ENCODE data around the gene SAMD3. TPM values are rescaled to one million over a fixed set of nuclear protein-coding genes. Genes with fewer than 3 reads are reported as not detected.

The SAMD3 gene
- total RNA-seq, 2 experiments from 2014 or later, result not detected

- Histone ChIP-seq H3K4me3 (ENCODE audit: low read depth, low read length, poor library complexity, severe bottlenecking) (no peak overlapping the region), H3K4me1 (ENCODE audit: insufficient read depth, low read length, poor library complexity, severe bottlenecking) (no peaks in the 10 kb centered on the region), H3K9me2 (ENCODE audit: insufficient read depth, low read length) (no peaks in the 10 kb centered on the region), H4K20me1 (ENCODE audit: insufficient read depth, low read length) (no peaks in the 10 kb centered on the region), H3K36me3 (ENCODE audit: insufficient read depth, low read length) (no peaks in the 10 kb centered on the region), H3K9me3 (ENCODE audit: low read length) (no peaks in the 10 kb centered on the region), H3K27ac (ENCODE audit: low read depth, low read length, poor library complexity, severe bottlenecking) (no peak overlapping the region), H2AFZ (ENCODE audit: low read length) (no peak overlapping the region), H3K79me2 (ENCODE audit: insufficient read depth, low read depth, low read length) (no peaks in the 10 kb centered on the region), H3K4me2 (ENCODE audit: low read length) (no peak overlapping the region)
- CTCF ChIA-PET (ENCODE audit: unreplicated experiment), result no interaction called here
- POLR2A ChIA-PET, result interaction anchor here (0.6 kb wide), 1 partner anchor 13 kb away, joined by 4 read pairs; no protein-coding TSS in a partner anchor
- TF ChIP-seq CTCF (conservative IDR thresholded peaks at IDR 0.05; ENCODE audit: low read length), result no peak
- TF ChIP-seq EZH2phosphoT487 (IDR thresholded peaks at IDR 0.05; ENCODE audit: borderline replicate concordance, low read depth, low read length), result no peak
- no peak for DNase-seq (ENCODE audit: low spot score)
- intact Hi-C loops (cut with micrococcal nuclease; ENCODE audit: unreplicated experiment), result no loop called here
- no TSS peak for BruUV-seq (replicated peaks)
These were observed 6.1 kb downstream of the SAMD3 start for GRCh38 chr6:130216620-130217019.

- DNase-seq (ENCODE audit: low spot score), result no peak
- TF ChIP-seq CTCF (conservative IDR thresholded peaks at IDR 0.05; ENCODE audit: low read length) (no peak), EZH2phosphoT487 (IDR thresholded peaks at IDR 0.05; ENCODE audit: borderline replicate concordance, low read depth, low read length) (no peak)
- Histone ChIP-seq H3K4me1 (ENCODE audit: insufficient read depth, low read length, poor library complexity, severe bottlenecking) (no peaks in the 10 kb centered on the region), H3K4me3 (ENCODE audit: low read depth, low read length, poor library complexity, severe bottlenecking) (no peak overlapping the region), H3K27ac (ENCODE audit: low read depth, low read length, poor library complexity, severe bottlenecking) (no peak overlapping the region), H2AFZ (ENCODE audit: low read length) (no peak overlapping the region), H4K20me1 (ENCODE audit: insufficient read depth, low read length) (no peaks in the 10 kb centered on the region), H3K4me2 (ENCODE audit: low read length) (no peak overlapping the region), H3K9me2 (ENCODE audit: insufficient read depth, low read length) (no peaks in the 10 kb centered on the region), H3K79me2 (ENCODE audit: insufficient read depth, low read depth, low read length) (no peaks in the 10 kb centered on the region), H3K36me3 (ENCODE audit: insufficient read depth, low read length) (no peaks in the 10 kb centered on the region), H3K9me3 (ENCODE audit: low read length) (no peaks in the 10 kb centered on the region)
- ChIA-PET CTCF (ENCODE audit: unreplicated experiment) (no interaction called here), POLR2A (interaction anchor here (1.1 to 1.2 kb wide), 2 partner anchors 10 to 55 kb away, joined by 3 to 4 read pairs; no protein-coding TSS in a partner anchor)
- intact Hi-C loops (cut with micrococcal nuclease; ENCODE audit: unreplicated experiment), result no loop called here
- BruUV-seq (replicated peaks), result no TSS peak
These were observed 7.2 kb downstream of the SAMD3 start for GRCh38 chr6:130215526-130215925.

- BruUV-seq (replicated peaks), result no TSS peak
- H3K4me3 ChIP-seq (ENCODE audit: low read depth, low read length, poor library complexity, severe bottlenecking), result no peak overlapping the region
- intact Hi-C loops (cut with micrococcal nuclease; ENCODE audit: unreplicated experiment), result no loop called here
These were observed 10.4 kb downstream of the SAMD3 start for GRCh38 chr6:130212215-130212874.

More at GRCh38 chr6:130212215-130212874, 10.4 kb downstream of the SAMD3 start:
- POLR2A ChIA-PET, result interaction anchor here (1.1 to 1.5 kb wide), 2 partner anchors 23 to 137 kb away, joined by 3 to 4 read pairs; no protein-coding TSS in a partner anchor
- Histone ChIP-seq H3K4me1 (ENCODE audit: insufficient read depth, low read length, poor library complexity, severe bottlenecking) (no peaks in the 10 kb centered on the region), H3K27ac (ENCODE audit: low read depth, low read length, poor library complexity, severe bottlenecking) (no peak overlapping the region), H4K20me1 (ENCODE audit: insufficient read depth, low read length) (no peaks in the 10 kb centered on the region), H3K36me3 (ENCODE audit: insufficient read depth, low read length) (no peaks in the 10 kb centered on the region), H3K9me2 (ENCODE audit: insufficient read depth, low read length) (no peaks in the 10 kb centered on the region), H3K9me3 (ENCODE audit: low read length) (no peaks in the 10 kb centered on the region), H3K79me2 (ENCODE audit: insufficient read depth, low read depth, low read length) (no peaks in the 10 kb centered on the region), H2AFZ (ENCODE audit: low read length) (no peak overlapping the region), H3K4me2 (ENCODE audit: low read length) (no peak overlapping the region)
- TF ChIP-seq EZH2phosphoT487 (IDR thresholded peaks at IDR 0.05; ENCODE audit: borderline replicate concordance, low read depth, low read length) (no peak), CTCF (conservative IDR thresholded peaks at IDR 0.05; ENCODE audit: low read length) (no peak)
- DNase-seq (ENCODE audit: low spot score), result no peak
- CTCF ChIA-PET (ENCODE audit: unreplicated experiment), result no interaction called here

All from OCI-LY7 (cell line).